Neural cell (in vitro differentiated cells): ENCODE data around the gene SECISBP2L. TPM values are rescaled to one million over a fixed set of nuclear protein-coding genes. Genes with fewer than 3 reads are reported as not detected.

Source experiments
- H2AFZ ChIP-seq: fragments of 200-600, 300-800 bp; sonication (generic), shearing (Covaris generic); 2 replicates; pipeline ENCODE4 v1.6.0; 2014; ENCODE audit warnings: low read depth, mild to moderate bottlenecking, antibody characterized with exemption, low read length, moderate library complexity
- H3F3A ChIP-seq: fragments of 200-600 bp; shearing (Covaris generic); 2 replicates; pipeline ENCODE4 v1.6.1; 2016; ENCODE audit warnings: mild to moderate bottlenecking, moderate library complexity, mixed read lengths, antibody characterized with exemption, low read length; ENCODE audit not compliant: insufficient read depth, poor library complexity, severe bottlenecking
- H3K27ac ChIP-seq: fragments of 200-600, 300-800 bp; sonication (generic), shearing (Covaris generic); 2 replicates; pipeline ENCODE4 v1.5.1; 2014; ENCODE audit warnings: mild to moderate bottlenecking, low read length, moderate library complexity
- H3K27me3 ChIP-seq: fragments of 300-800, 200-600 bp; sonication (generic), shearing (Covaris generic); 2 replicates; pipeline ENCODE4 v1.6.0; 2014; ENCODE audit warnings: mild to moderate bottlenecking, low read depth, low read length, moderate library complexity; ENCODE audit not compliant: insufficient read depth
- H3K36me3 ChIP-seq: fragments of 300-800, 200-600 bp; sonication (generic), shearing (Covaris generic); 2 replicates; pipeline ENCODE4 v1.5.1; 2014; ENCODE audit warnings: mild to moderate bottlenecking, antibody characterized with exemption, low read length, moderate library complexity; ENCODE audit not compliant: insufficient read depth
- H3K4me2 ChIP-seq: fragments of 300-800, 200-600 bp; sonication (generic), shearing (Covaris generic); 2 replicates; pipeline ENCODE4 v1.6.0; 2014; ENCODE audit warnings: mild to moderate bottlenecking, low read length
- H3K4me3 ChIP-seq: fragments of 300-800, 200-600 bp; sonication (generic), shearing (Covaris generic); 2 replicates; pipeline ENCODE4 v1.5.1; 2014; ENCODE audit warnings: mild to moderate bottlenecking, low read length, moderate library complexity
- H3K79me2 ChIP-seq: fragments of 200-600 bp; shearing (Covaris generic); replicated peaks from 2 replicates; pipeline ENCODE4 v1.6.0; 2014; ENCODE audit warnings: mild to moderate bottlenecking, low read length, moderate library complexity; ENCODE audit not compliant: insufficient read depth
- H3K9ac ChIP-seq: fragments of 300-800, 200-600 bp; sonication (generic), shearing (Covaris generic); 2 replicates; pipeline ENCODE4 v1.6.1; 2016; ENCODE audit warnings: mild to moderate bottlenecking, low read length, mixed read lengths
- H3K9me2 ChIP-seq: fragments of 200-600 bp; shearing (Covaris generic); 2 replicates; pipeline ENCODE4 v1.6.1; 2016; ENCODE audit warnings: mild to moderate bottlenecking, low read length, mixed read lengths; ENCODE audit not compliant: insufficient read depth
- H3K9me3 ChIP-seq: fragments of 200-600, 300-800 bp; sonication (generic), shearing (Covaris generic); 2 replicates; pipeline ENCODE4 v1.6.1; 2016; ENCODE audit warnings: mild to moderate bottlenecking, mixed run types, low read length, moderate library complexity, mixed read lengths
- H4K20me1 ChIP-seq: fragments of 200-600 bp; shearing (Covaris generic); 2 replicates; pipeline ENCODE4 v1.6.1; 2016; ENCODE audit warnings: mild to moderate bottlenecking, mixed run types; ENCODE audit not compliant: insufficient read depth
- EP300 ChIP-seq: fragments of 450-650 bp; conservative IDR thresholded peaks from 2 replicates; pipeline ENCODE4 v1.6.1; 2014; ENCODE audit warnings: antibody characterized with exemption, mild to moderate bottlenecking, moderate library complexity; ENCODE audit not compliant: poor library complexity, severe bottlenecking
- EZH2 ChIP-seq: fragments of 200-600, 300-800 bp; shearing (Covaris generic), sonication (generic); IDR thresholded peaks from 2 replicates; pipeline ENCODE4 v1.6.1; 2014; ENCODE audit warnings: antibody characterized with exemption, low read length, borderline replicate concordance, mild to moderate bottlenecking; ENCODE audit not compliant: insufficient read depth, poor library complexity, severe bottlenecking
- MXI1 ChIP-seq: fragments of 450-650 bp; conservative IDR thresholded peaks from 2 replicates; pipeline ENCODE4 v1.6.1; 2014; ENCODE audit warnings: antibody characterized with exemption, mild to moderate bottlenecking; ENCODE audit not compliant: poor library complexity, severe bottlenecking
- POLR2AphosphoS5 ChIP-seq: IDR thresholded peaks from 2 replicates; pipeline ENCODE4 v1.6.1; 2012
- RAD21 ChIP-seq: fragments of 450-650 bp; conservative IDR thresholded peaks from 2 replicates; pipeline ENCODE4 v1.6.1; 2014; ENCODE audit warnings: antibody characterized with exemption, mild to moderate bottlenecking, moderate library complexity
- SMC3 ChIP-seq: fragments of 450-650 bp; conservative IDR thresholded peaks from 2 replicates; pipeline ENCODE4 v1.6.1; 2014; ENCODE audit warnings: antibody characterized with exemption, mild to moderate bottlenecking, moderate library complexity; ENCODE audit not compliant: poor library complexity
- TAF1 ChIP-seq: IDR thresholded peaks from 2 replicates; pipeline ENCODE4 v1.6.1; 2012; ENCODE audit warnings: low read depth
- polyA plus RNA-seq: library from polyadenylated mRNA; depleted of rRNA; stranded (reverse); fragments of >200 nt; gene quantifications from 2 replicates; pipeline ENCODE4 v1.2.3, GENCODE V29; 2014
- TF ChIP-seq, protein P1 (sequence below): fragments of 450-650 bp; IDR thresholded peaks from 2 replicates; pipeline ENCODE4 v1.5.1; 2014; ENCODE audit warnings: antibody characterized with exemption, mild to moderate bottlenecking, moderate library complexity; ENCODE audit not compliant: poor library complexity, severe bottlenecking
- TF ChIP-seq, protein P2 (sequence below): IDR thresholded peaks from 2 replicates; pipeline ENCODE4 v1.6.1; 2012; ENCODE audit warnings: borderline replicate concordance

Gene SECISBP2L
- polyA plus RNA-seq, 1 donor from 2014 or later, result 45.9 TPM

- TF ChIP-seq TAF1, result no peak
These were observed 91.7 kb downstream of the SECISBP2L start (continued) for GRCh38 chr15:48954538-48954937.

GRCh38 chr15:48946840-48947187 lies 99.4 kb downstream of the SECISBP2L start:
- Histone ChIP-seq H3K9ac (no peak overlapping the region), H3K27ac (no peak overlapping the region), H3K9me3 (no peaks in the 10 kb centered on the region), H3K4me3 (no peak overlapping the region), H4K20me1 (no peaks in the 10 kb centered on the region), H3K9me2 (no peaks in the 10 kb centered on the region), H3K79me2 (no peaks in the 10 kb centered on the region), H3K36me3 (no peaks in the 10 kb centered on the region), H3K27me3 (no peaks in the 10 kb centered on the region), H3F3A (no peaks in the 10 kb centered on the region), H3K4me2 (no peak overlapping the region), H2AFZ (no peak overlapping the region)
- TF ChIP-seq RAD21, result no peak
- TF ChIP-seq, protein P1, sequence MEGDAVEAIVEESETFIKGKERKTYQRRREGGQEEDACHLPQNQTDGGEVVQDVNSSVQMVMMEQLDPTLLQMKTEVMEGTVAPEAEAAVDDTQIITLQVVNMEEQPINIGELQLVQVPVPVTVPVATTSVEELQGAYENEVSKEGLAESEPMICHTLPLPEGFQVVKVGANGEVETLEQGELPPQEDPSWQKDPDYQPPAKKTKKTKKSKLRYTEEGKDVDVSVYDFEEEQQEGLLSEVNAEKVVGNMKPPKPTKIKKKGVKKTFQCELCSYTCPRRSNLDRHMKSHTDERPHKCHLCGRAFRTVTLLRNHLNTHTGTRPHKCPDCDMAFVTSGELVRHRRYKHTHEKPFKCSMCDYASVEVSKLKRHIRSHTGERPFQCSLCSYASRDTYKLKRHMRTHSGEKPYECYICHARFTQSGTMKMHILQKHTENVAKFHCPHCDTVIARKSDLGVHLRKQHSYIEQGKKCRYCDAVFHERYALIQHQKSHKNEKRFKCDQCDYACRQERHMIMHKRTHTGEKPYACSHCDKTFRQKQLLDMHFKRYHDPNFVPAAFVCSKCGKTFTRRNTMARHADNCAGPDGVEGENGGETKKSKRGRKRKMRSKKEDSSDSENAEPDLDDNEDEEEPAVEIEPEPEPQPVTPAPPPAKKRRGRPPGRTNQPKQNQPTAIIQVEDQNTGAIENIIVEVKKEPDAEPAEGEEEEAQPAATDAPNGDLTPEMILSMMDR, result no peak
- TF ChIP-seq EZH2, result no peak
- no peak for TF ChIP-seq POLR2AphosphoS5
- no peak for TF ChIP-seq SMC3
- TF ChIP-seq, protein P2, sequence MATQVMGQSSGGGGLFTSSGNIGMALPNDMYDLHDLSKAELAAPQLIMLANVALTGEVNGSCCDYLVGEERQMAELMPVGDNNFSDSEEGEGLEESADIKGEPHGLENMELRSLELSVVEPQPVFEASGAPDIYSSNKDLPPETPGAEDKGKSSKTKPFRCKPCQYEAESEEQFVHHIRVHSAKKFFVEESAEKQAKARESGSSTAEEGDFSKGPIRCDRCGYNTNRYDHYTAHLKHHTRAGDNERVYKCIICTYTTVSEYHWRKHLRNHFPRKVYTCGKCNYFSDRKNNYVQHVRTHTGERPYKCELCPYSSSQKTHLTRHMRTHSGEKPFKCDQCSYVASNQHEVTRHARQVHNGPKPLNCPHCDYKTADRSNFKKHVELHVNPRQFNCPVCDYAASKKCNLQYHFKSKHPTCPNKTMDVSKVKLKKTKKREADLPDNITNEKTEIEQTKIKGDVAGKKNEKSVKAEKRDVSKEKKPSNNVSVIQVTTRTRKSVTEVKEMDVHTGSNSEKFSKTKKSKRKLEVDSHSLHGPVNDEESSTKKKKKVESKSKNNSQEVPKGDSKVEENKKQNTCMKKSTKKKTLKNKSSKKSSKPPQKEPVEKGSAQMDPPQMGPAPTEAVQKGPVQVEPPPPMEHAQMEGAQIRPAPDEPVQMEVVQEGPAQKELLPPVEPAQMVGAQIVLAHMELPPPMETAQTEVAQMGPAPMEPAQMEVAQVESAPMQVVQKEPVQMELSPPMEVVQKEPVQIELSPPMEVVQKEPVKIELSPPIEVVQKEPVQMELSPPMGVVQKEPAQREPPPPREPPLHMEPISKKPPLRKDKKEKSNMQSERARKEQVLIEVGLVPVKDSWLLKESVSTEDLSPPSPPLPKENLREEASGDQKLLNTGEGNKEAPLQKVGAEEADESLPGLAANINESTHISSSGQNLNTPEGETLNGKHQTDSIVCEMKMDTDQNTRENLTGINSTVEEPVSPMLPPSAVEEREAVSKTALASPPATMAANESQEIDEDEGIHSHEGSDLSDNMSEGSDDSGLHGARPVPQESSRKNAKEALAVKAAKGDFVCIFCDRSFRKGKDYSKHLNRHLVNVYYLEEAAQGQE, result no peak
- no peak for TF ChIP-seq EP300
- no peak for TF ChIP-seq TAF1
- no peak for TF ChIP-seq MXI1

DNA sequence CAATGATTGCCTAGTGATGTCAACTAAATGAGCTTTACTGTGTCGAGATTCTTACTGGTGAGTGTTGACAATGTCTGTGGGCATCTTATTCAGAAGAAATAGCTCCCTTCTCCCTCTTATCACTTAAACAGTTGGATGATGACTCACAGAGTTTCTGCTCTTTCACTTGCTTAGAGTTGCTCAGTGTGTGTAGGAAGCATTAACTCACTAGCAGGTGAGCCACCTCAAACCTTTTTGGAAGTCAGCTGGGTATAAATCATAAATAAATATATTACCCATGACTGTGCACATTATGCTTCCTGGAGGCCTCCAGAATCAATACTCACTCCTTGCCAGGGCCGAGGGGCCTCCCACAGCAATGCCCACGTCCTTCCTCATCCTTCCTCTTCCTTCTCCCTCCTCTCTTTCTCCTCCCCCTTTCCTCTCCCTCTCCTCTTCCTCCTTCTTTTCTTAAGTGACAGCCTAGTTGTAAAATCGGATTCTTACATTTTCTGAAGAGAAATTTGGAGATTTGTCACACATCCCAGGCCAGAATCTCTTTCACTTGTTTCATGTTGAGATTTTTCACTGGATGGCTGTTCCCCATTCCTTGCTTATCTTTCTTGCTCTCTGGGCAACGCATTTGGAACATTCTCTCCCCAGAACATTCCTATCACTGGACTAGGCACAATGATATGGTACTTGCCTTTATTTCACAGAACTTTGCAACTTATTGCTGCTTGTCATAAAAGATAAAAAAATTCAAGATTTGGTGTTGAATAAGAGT lies 100.0 kb downstream of the SECISBP2L start:
- H3K9ac ChIP-seq, result no peak overlapping the region
- H4K20me1 ChIP-seq, result no peaks in the 10 kb centered on the region
- TF ChIP-seq, protein P1, result no peak
- TF ChIP-seq TAF1 (no peak), SMC3 (no peak), EZH2 (no peak), POLR2AphosphoS5 (no peak), MXI1 (no peak), RAD21 (no peak), EP300 (no peak)
- TF ChIP-seq, protein P2, result no peak
- H3K27me3 ChIP-seq, result no peaks in the 10 kb centered on the region
- H3K9me2 ChIP-seq, result no peaks in the 10 kb centered on the region
- H3K9me3 ChIP-seq, result no peaks in the 10 kb centered on the region
- H2AFZ ChIP-seq, result no peak overlapping the region
- no peaks in the 10 kb centered on the region for H3K79me2 ChIP-seq
- H3F3A ChIP-seq, result no peaks in the 10 kb centered on the region
- no peak overlapping the region for H3K4me3 ChIP-seq
- no peak overlapping the region for H3K4me2 ChIP-seq
- no peak overlapping the region for H3K27ac ChIP-seq
- no peaks in the 10 kb centered on the region for H3K36me3 ChIP-seq
